Mucosa of rectum (tissue), 2 donors: ENCODE measurements around the gene DVL1.
"Not testable (repeated sequence)": the region's sequence is repeated elsewhere in the genome, so short reads cannot be mapped to it uniquely, and the experiment has no call there.

ENCODE experiments used
- H3K27ac ChIP-seq, 2 donors: one replicate each; pipeline ENCODE4 v1.7.0; 2013; ENCODE audit warnings: inconsistent platforms in 2 of 2, low read depth in 2 of 2, low read length in 2 of 2
- H3K27me3 ChIP-seq, 2 donors: one replicate each; pipeline ENCODE4 v1.7.0; 2013; ENCODE audit warnings: low read length in 2 of 2; ENCODE audit not compliant: control insufficient read depth in 2 of 2, insufficient read depth in 2 of 2
- H3K36me3 ChIP-seq, 2 donors: one replicate each; pipeline ENCODE4 v1.7.0; 2013; ENCODE audit warnings: low read length in 2 of 2; ENCODE audit not compliant: control insufficient read depth in 2 of 2, insufficient read depth in 2 of 2
- H3K4me1 ChIP-seq, 2 donors: one replicate each; pipeline ENCODE4 v1.7.0; 2013; ENCODE audit warnings: low read length in 2 of 2, mild to moderate bottlenecking in 1 of 2; ENCODE audit not compliant: control insufficient read depth in 2 of 2, insufficient read depth in 2 of 2
- H3K4me3 ChIP-seq, 2 donors: one replicate each; pipeline ENCODE4 v1.7.0; 2013; ENCODE audit warnings: low read length in 2 of 2
- H3K9ac ChIP-seq, 2 donors: one replicate each; pipeline ENCODE4 v1.7.0; 2013; ENCODE audit warnings: low read length in 2 of 2, low read depth in 1 of 2, mild to moderate bottlenecking in 1 of 2
- H3K9me3 ChIP-seq, 2 donors: one replicate each; pipeline ENCODE4 v1.7.0; 2013; ENCODE audit warnings: low read length in 2 of 2; ENCODE audit not compliant: control insufficient read depth in 2 of 2
- donor health status: healthy.
- donor health status: Normal muscosa, but diverticular disease.

DVL1 gene

GRCh38 chr1:1373815-1374588, 24.8 kb upstream of the DVL1 start:
- Histone ChIP-seq H3K9me3 (no peaks in the 10 kb centered on the region), H3K36me3 (peaks cover 3 to 6% of the 10 kb centered on the region in 2 donors), H3K4me1 (peaks cover 8 to 19% of the 10 kb centered on the region in 2 donors), H3K9ac (peak overlapping the region; percentile 89 to 91), H3K27ac (peak overlapping the region; percentile 88 to 90), H3K4me3 (peak overlapping the region; percentile 81 to 89), H3K27me3 (no peaks in the 10 kb centered on the region)

- Histone ChIP-seq H3K4me3 (no peak overlapping the region), H3K27me3 (no peaks in the 10 kb centered on the region), H3K36me3 (peaks cover 3 to 6% of the 10 kb centered on the region in 2 donors), H3K9ac (no peak overlapping the region), H3K27ac (no peak overlapping the region), H3K4me1 (peaks cover 8 to 19% of the 10 kb centered on the region in 2 donors), H3K9me3 (no peaks in the 10 kb centered on the region)
Observed at GRCh38 chr1:1373051-1373814, 24.0 kb upstream of the DVL1 start.

- no peak overlapping the region for H3K27ac ChIP-seq
- H3K27me3 ChIP-seq, result no peaks in the 10 kb centered on the region
- H3K9ac ChIP-seq, result no peak overlapping the region
- H3K4me3 ChIP-seq, result no peak overlapping the region
- no peaks in the 10 kb centered on the region for H3K9me3 ChIP-seq
- peaks cover 3 to 6% of the 10 kb centered on the region in 2 donors for H3K36me3 ChIP-seq
- peaks cover 8 to 19% of the 10 kb centered on the region in 2 donors for H3K4me1 ChIP-seq
Observed at GRCh38 chr1:1371746-1372711, 22.8 kb upstream of the DVL1 start.

- Histone ChIP-seq H3K4me1 (peaks cover 8 to 19% of the 10 kb centered on the region in 2 donors), H3K27me3 (no peaks in the 10 kb centered on the region), H3K9ac (no peak overlapping the region), H3K9me3 (no peaks in the 10 kb centered on the region), H3K36me3 (peaks cover 3 to 6% of the 10 kb centered on the region in 2 donors), H3K4me3 (no peak overlapping the region), H3K27ac (no peak overlapping the region)
Observed at GRCh38 chr1:1371364-1371745, 22.1 kb upstream of the DVL1 start.

GRCh38 chr1:1370771-1371300, 21.6 kb upstream of the DVL1 start:
- Histone ChIP-seq H3K4me3 (no peak overlapping the region), H3K9ac (no peak overlapping the region), H3K4me1 (peaks cover 8 to 19% of the 10 kb centered on the region in 2 donors), H3K27me3 (no peaks in the 10 kb centered on the region), H3K36me3 (peaks cover 3 to 6% of the 10 kb centered on the region in 2 donors), H3K9me3 (no peaks in the 10 kb centered on the region), H3K27ac (no peak overlapping the region)

- H3K4me3 ChIP-seq, H3K27ac ChIP-seq, H3K9ac ChIP-seq, H3K9me3 ChIP-seq, H3K36me3 ChIP-seq, H3K27me3 ChIP-seq: not testable (repeated sequence)
- peaks cover 8 to 19% of the 10 kb centered on the region in 2 donors for H3K4me1 ChIP-seq
Observed at GRCh38 chr1:1370094-1370493, 20.9 kb upstream of the DVL1 start.

GRCh38 chr1:1367315-1367714, 18.1 kb upstream of the DVL1 start:
- Histone ChIP-seq H3K4me1 (peaks cover 0 to 7% of the 10 kb centered on the region in 2 donors), H3K9me3 (no peaks in the 10 kb centered on the region), H3K4me3 (no peak overlapping the region), H3K27me3 (no peaks in the 10 kb centered on the region), H3K27ac (no peak overlapping the region), H3K9ac (no peak overlapping the region), H3K36me3 (no peaks in the 10 kb centered on the region)

GRCh38 chr1:1366699-1367066, 17.5 kb upstream of the DVL1 start:
- Histone ChIP-seq H3K9ac (no peak overlapping the region), H3K9me3 (no peaks in the 10 kb centered on the region), H3K27me3 (peaks cover 0 to 2% of the 10 kb centered on the region in 2 donors), H3K4me3 (no peak overlapping the region), H3K36me3 (no peaks in the 10 kb centered on the region), H3K27ac (no peak overlapping the region), H3K4me1 (peaks cover 0 to 5% of the 10 kb centered on the region in 2 donors)

GRCh38 chr1:1365875-1366698, 16.9 kb upstream of the DVL1 start:
- Histone ChIP-seq H3K4me3 (no peak overlapping the region), H3K27me3 (peaks cover 1 to 2% of the 10 kb centered on the region in 2 donors), H3K27ac (no peak overlapping the region), H3K36me3 (no peaks in the 10 kb centered on the region), H3K4me1 (peaks cover 0 to 2% of the 10 kb centered on the region in 2 donors), H3K9me3 (no peaks in the 10 kb centered on the region), H3K9ac (no peak overlapping the region)
